ENCODE results near the gene CCL14. TPM values are rescaled to one million over a fixed set of nuclear protein-coding genes. Genes with fewer than 3 reads are reported as not detected.

The CCL14 gene
- polyA plus RNA-seq, 1 donor (not counting 4 experiments of a cell fraction or from before 2014, with no cell fraction given) = not detected

DNA sequence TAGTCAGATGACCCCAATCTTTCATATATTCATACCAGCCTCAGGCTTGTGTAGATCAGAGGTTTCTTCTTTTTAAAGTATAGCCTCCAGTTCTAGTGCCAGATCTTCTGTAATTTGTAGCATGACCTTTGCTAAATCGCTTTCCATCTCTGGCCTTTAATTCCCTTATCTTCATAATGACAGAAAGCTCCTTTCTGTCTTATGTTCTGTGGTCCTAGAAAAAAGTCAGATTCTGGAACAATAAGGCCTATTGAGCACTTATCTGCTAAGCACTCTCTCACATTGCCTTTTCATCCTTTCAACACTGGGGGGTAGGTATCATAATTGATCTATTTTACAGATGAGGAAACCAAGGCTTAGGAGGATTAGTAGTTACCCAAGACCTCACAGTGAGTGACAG, 14.5 kb downstream of the CCL14 start:
- no peaks in the 10 kb centered on the region for H3K79me2 ChIP-seq (ENCODE audit: control insufficient read depth, insufficient read depth, low read length)
- peaks cover 18% of the 10 kb centered on the region for H3K4me1 ChIP-seq (ENCODE audit: control insufficient read depth, extremely low read depth, insufficient read depth, low read length)
- H3K9ac ChIP-seq (ENCODE audit: control insufficient read depth, extremely low read depth, insufficient read depth, low read length) = no peak overlapping the region
- no peak overlapping the region for H3K4me2 ChIP-seq (ENCODE audit: control insufficient read depth, extremely low read depth, insufficient read depth, low read depth, low read length)
- no peaks in the 10 kb centered on the region for H3K27me3 ChIP-seq (ENCODE audit: control insufficient read depth, extremely low read depth, insufficient read depth, low read length)
- no peak overlapping the region for H3K4me3 ChIP-seq (ENCODE audit: control insufficient read depth in 2 of 3, extremely low read depth in 1 of 3, insufficient read depth in 2 of 3, low read depth in 1 of 3, low read length in 3 of 3)
- TF ChIP-seq, protein P1, sequence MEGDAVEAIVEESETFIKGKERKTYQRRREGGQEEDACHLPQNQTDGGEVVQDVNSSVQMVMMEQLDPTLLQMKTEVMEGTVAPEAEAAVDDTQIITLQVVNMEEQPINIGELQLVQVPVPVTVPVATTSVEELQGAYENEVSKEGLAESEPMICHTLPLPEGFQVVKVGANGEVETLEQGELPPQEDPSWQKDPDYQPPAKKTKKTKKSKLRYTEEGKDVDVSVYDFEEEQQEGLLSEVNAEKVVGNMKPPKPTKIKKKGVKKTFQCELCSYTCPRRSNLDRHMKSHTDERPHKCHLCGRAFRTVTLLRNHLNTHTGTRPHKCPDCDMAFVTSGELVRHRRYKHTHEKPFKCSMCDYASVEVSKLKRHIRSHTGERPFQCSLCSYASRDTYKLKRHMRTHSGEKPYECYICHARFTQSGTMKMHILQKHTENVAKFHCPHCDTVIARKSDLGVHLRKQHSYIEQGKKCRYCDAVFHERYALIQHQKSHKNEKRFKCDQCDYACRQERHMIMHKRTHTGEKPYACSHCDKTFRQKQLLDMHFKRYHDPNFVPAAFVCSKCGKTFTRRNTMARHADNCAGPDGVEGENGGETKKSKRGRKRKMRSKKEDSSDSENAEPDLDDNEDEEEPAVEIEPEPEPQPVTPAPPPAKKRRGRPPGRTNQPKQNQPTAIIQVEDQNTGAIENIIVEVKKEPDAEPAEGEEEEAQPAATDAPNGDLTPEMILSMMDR (optimal IDR thresholded peaks at IDR 0.05 in 1 of 3, IDR thresholded peaks at IDR 0.05 in 1 of 3, conservative IDR thresholded peaks at IDR 0.05 in 1 of 3; ENCODE audit: extremely low read depth in 1 of 3, insufficient read depth in 2 of 3, low read length in 3 of 3) = no peak
- no peak for TF ChIP-seq EZH2 (IDR thresholded peaks at IDR 0.05; ENCODE audit: low read length)
- no peak overlapping the region for H2AFZ ChIP-seq (ENCODE audit: control insufficient read depth, low read length)
- dilution Hi-C loops (cut with MboI; ENCODE audit: extremely low pct_ligation_motif_present, low sequenced_read_pairs) = no loop called here
- DNase-seq (ENCODE audit: low read depth, low spot score) (no peak), FAIRE-seq (no peak)
- no peaks in the 10 kb centered on the region for H3K9me1 ChIP-seq (ENCODE audit: control insufficient read depth, extremely low read depth, insufficient read depth, low read length)
- H3K9me3 ChIP-seq (ENCODE audit: control insufficient read depth, low read depth, low read length) = no peaks in the 10 kb centered on the region
- H3K27ac ChIP-seq (ENCODE audit: control insufficient read depth, insufficient read depth, low read length) = no peak overlapping the region
- H3K36me3 ChIP-seq (ENCODE audit: control insufficient read depth in 2 of 2, extremely low read depth in 1 of 2, insufficient read depth in 2 of 2, low read length in 2 of 2) = no peaks in the 10 kb centered on the region
- H4K20me1 ChIP-seq (ENCODE audit: control insufficient read depth, extremely low read depth, insufficient read depth, low read length) = no peaks in the 10 kb centered on the region

DNA sequence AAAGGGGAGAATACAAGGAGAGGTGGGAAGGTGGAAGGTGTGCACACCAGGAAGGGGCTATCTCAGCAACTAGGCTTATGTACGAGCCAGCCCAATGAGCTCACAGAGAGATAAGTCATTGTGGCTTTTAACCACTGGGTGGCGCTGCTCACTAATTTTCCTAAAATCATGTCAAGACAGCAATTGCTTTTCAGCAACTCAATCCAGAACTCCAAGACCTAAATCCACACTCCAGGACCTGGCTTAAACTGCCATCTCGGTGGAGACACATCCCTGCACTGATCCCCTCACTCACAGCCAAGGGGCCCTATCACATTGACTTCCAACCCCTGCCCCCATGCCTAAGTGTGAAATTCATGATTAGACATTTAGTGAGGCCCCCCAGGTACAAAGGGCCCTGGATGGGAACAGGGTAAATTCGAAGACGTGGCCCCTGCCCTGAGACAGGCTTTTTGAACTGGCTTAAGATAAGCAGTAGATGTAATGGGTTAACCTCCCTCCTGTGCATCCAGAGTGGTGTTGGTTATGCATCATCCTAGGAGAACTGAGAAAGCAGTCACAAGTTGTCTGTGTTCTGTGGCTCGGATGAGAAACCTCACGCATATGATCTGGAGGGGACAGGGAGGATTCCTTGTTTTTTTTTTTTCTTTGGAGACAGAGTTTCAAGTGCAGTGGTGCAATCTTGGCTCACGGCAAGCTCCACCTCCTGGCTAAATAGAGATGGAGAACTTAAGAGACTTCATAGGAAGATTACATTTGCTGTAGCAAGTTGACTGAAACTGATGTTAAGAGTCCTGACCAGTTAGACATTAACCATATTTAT, 16.8 kb downstream of the CCL14 start:
- no peaks in the 10 kb centered on the region for H3K9me3 ChIP-seq (ENCODE audit: control insufficient read depth, low read depth, low read length)
- H4K20me1 ChIP-seq (ENCODE audit: control insufficient read depth, extremely low read depth, insufficient read depth, low read length) = no peaks in the 10 kb centered on the region
- H3K9me1 ChIP-seq (ENCODE audit: control insufficient read depth, extremely low read depth, insufficient read depth, low read length) = no peaks in the 10 kb centered on the region
- no peak overlapping the region for H3K9ac ChIP-seq (ENCODE audit: control insufficient read depth, extremely low read depth, insufficient read depth, low read length)
- dilution Hi-C loops (cut with MboI; ENCODE audit: extremely low pct_ligation_motif_present, low sequenced_read_pairs) = no loop called here
- DNase-seq (ENCODE audit: low read depth, low spot score) = peak; percentile 19
- peaks cover 18% of the 10 kb centered on the region for H3K4me1 ChIP-seq (ENCODE audit: control insufficient read depth, extremely low read depth, insufficient read depth, low read length)
- H3K79me2 ChIP-seq (ENCODE audit: control insufficient read depth, insufficient read depth, low read length) = no peaks in the 10 kb centered on the region
- H3K36me3 ChIP-seq (ENCODE audit: control insufficient read depth in 2 of 2, extremely low read depth in 1 of 2, insufficient read depth in 2 of 2, low read length in 2 of 2) = no peaks in the 10 kb centered on the region
- no peaks in the 10 kb centered on the region for H3K27me3 ChIP-seq (ENCODE audit: control insufficient read depth, extremely low read depth, insufficient read depth, low read length)
- no peak overlapping the region for H3K27ac ChIP-seq (ENCODE audit: control insufficient read depth, insufficient read depth, low read length)
- H3K4me3 ChIP-seq (ENCODE audit: control insufficient read depth in 2 of 3, extremely low read depth in 1 of 3, insufficient read depth in 2 of 3, low read depth in 1 of 3, low read length in 3 of 3) = no peak overlapping the region
- H3K4me2 ChIP-seq (ENCODE audit: control insufficient read depth, extremely low read depth, insufficient read depth, low read depth, low read length) = no peak overlapping the region
- no peak overlapping the region for H2AFZ ChIP-seq (ENCODE audit: control insufficient read depth, low read length)
- TF ChIP-seq, protein P1 (optimal IDR thresholded peaks at IDR 0.05 in 1 of 3, IDR thresholded peaks at IDR 0.05 in 1 of 3, conservative IDR thresholded peaks at IDR 0.05 in 1 of 3; ENCODE audit: extremely low read depth in 1 of 3, insufficient read depth in 2 of 3, low read length in 3 of 3) = peak; percentile 77 to 81 (median 80)
- no peak for TF ChIP-seq EZH2 (IDR thresholded peaks at IDR 0.05; ENCODE audit: low read length)
- FAIRE-seq = no peak
